Measurements from ENCODE around the gene F2RL2. TPM values are rescaled to one million over a fixed set of nuclear protein-coding genes. Genes with fewer than 3 reads are reported as not detected.

F2RL2 gene
- total and polyA plus RNA-seq, 10 of the 15 experiments (the other 5 are each of a cell fraction or from before 2014, with no cell fraction given): 0.03 to 0.24 (median 0.08) TPM; not detected in 5

GRCh38 chr5:76610196-76610595, 13.0 kb downstream of the F2RL2 start:
- H4K20me1 ChIP-seq (ENCODE audit: control insufficient read depth, insufficient read depth): no peaks in the 10 kb centered on the region
- H3K9me3 ChIP-seq (replicated peaks; ENCODE audit: control insufficient read depth, insufficient read depth, low read length): no peaks in the 10 kb centered on the region
- in situ Hi-C loops (cut with MboI) (no loop called here), intact Hi-C loops (cut with micrococcal nuclease; ENCODE audit: unreplicated experiment) (no loop called here)
- ChIA-PET SMC1A (ENCODE audit: uncharacterized antibody, unreplicated experiment) (interaction anchor here (1.2 to 4.7 kb wide), 5 partner anchors 10 to 165 kb away, joined by 3 to 44 read pairs (median 7); no protein-coding TSS in a partner anchor), POLR2A (no interaction called here), CTCF (interaction anchor here (0.9 to 4.9 kb wide), 5 partner anchors 9 to 165 kb away, joined by 3 to 35 read pairs (median 6); no protein-coding TSS in a partner anchor), RAD21 (ENCODE audit: unreplicated experiment) (interaction anchor here (1.3 to 2.1 kb wide), 4 partner anchors 9 to 165 kb away, joined by 4 to 8 read pairs (median 4); no protein-coding TSS in a partner anchor)
- H3K9ac ChIP-seq (ENCODE audit: control insufficient read depth, insufficient read depth, low read length): no peak overlapping the region
- no peaks in the 10 kb centered on the region for H3K79me2 ChIP-seq (ENCODE audit: control insufficient read depth, insufficient read depth, low read length)
- no TSS peak for BruUV-seq (replicated peaks)
- TF ChIP-seq SREBF1 (IDR thresholded peaks at IDR 0.05; ENCODE audit: low read length) (no peak), MLLT1 (IDR thresholded peaks at IDR 0.05) (no peak), NR2C1 (IDR thresholded peaks at IDR 0.05) (no peak), LARP7 (IDR thresholded peaks at IDR 0.05) (no peak), STAT3 (IDR thresholded peaks at IDR 0.05; ENCODE audit: low read depth, low read length) (no peak), SMC3 (IDR thresholded peaks at IDR 0.05; ENCODE audit: borderline replicate concordance, low read length) (no peak), ASH2L (IDR thresholded peaks at IDR 0.05; ENCODE audit: borderline replicate concordance, low read depth) (no peak), MTA3 (IDR thresholded peaks at IDR 0.05; ENCODE audit: borderline replicate concordance, low read length) (no peak), IKZF2 (IDR thresholded peaks at IDR 0.05) (no peak), DPF2 (IDR thresholded peaks at IDR 0.05) (no peak), STAT1 (conservative IDR thresholded peaks at IDR 0.05) (no peak), RB1 (IDR thresholded peaks at IDR 0.05; ENCODE audit: borderline replicate concordance) (no peak), CREB1 (IDR thresholded peaks at IDR 0.05; ENCODE audit: low read depth) (no peak), ETV6 (conservative IDR thresholded peaks at IDR 0.05 in 1 of 2, IDR thresholded peaks at IDR 0.05 in 1 of 2; ENCODE audit: borderline replicate concordance in 1 of 2, low read depth in 1 of 2) (no peak), NFYB (IDR thresholded peaks at IDR 0.05; ENCODE audit: insufficient read depth, low read depth, low read length) (no peak)
- no peak for ATAC-seq
- no peaks in the 10 kb centered on the region; a peak in 1 of 4 replicates for H3K36me3 ChIP-seq (ENCODE audit: control insufficient read depth in 2 of 2, insufficient read depth in 2 of 2, low read length in 1 of 2)
- DNase-seq (ENCODE audit: low read depth, low spot score): no peak
- H3K27me3 ChIP-seq (replicated peaks in 1 of 2; ENCODE audit: control insufficient read depth in 2 of 2, insufficient read depth in 2 of 2, low read length in 1 of 2): no peaks in the 10 kb centered on the region
- no peak for FAIRE-seq
- H3K4me3 ChIP-seq: no peak overlapping the region
- no peak overlapping the region for H2AFZ ChIP-seq (ENCODE audit: control insufficient read depth, low read depth, low read length)
- H3K4me1 ChIP-seq (ENCODE audit: control insufficient read depth, insufficient read depth, low read length): no peaks in the 10 kb centered on the region
- 100% methylated on average over 1 of the region's 1 CpG for WGBS (ENCODE audit: insufficient coverage, insufficient replicate concordance, low lambda C conversion rate, missing lambda C conversion rate)
- H3K27ac ChIP-seq (ENCODE audit: control insufficient read depth, insufficient read depth): no peak overlapping the region
- no peak overlapping the region for H3K4me2 ChIP-seq (ENCODE audit: control insufficient read depth, insufficient read depth)
